Astrocyte of the spinal cord (primary cell): ENCODE results near the gene DNAH14.

Source experiments
- DNase-seq: peaks from one replicate; pipeline ENCODE4 v3.0.0; 2011; ENCODE audit warnings: low read depth, low spot score
- H3K4me3 ChIP-seq: 2 replicates; pipeline ENCODE4 v1.5.1; 2011; ENCODE audit warnings: low read depth, mild to moderate bottlenecking, low read length, moderate library complexity
- in situ Hi-C: cut with HindIII; loops from 2 replicates; pipeline ENCODE4 v1.10.0; 2017; ENCODE audit warnings: low sequenced_read_pairs
- TF ChIP-seq, protein P1 (sequence below): IDR thresholded peaks from 2 replicates; pipeline ENCODE4 v1.5.1; 2012; ENCODE audit warnings: low read depth, mild to moderate bottlenecking, low read length, inconsistent platforms

Gene DNAH14

DNA sequence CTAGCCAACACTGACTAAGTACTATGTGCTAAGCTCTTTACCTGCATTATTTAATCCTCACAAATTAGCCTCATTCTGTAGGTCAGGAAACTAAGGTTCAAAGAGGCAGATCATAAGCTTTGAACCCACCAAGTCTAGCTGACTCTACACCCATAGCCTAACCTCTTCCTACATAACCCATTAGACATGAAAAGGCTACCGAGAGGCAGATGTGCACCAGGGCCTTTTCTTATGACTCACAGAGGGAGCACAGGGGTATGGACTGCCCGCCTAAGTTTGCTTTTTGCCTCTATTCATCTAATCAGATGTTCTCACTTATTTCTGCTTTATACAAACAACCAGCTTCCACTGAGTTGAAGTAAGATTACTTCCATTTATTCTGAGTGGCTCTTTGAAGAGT, 466.9 kb downstream of the DNAH14 start:
- H3K4me3 ChIP-seq = no peak overlapping the region
- TF ChIP-seq, protein P1, sequence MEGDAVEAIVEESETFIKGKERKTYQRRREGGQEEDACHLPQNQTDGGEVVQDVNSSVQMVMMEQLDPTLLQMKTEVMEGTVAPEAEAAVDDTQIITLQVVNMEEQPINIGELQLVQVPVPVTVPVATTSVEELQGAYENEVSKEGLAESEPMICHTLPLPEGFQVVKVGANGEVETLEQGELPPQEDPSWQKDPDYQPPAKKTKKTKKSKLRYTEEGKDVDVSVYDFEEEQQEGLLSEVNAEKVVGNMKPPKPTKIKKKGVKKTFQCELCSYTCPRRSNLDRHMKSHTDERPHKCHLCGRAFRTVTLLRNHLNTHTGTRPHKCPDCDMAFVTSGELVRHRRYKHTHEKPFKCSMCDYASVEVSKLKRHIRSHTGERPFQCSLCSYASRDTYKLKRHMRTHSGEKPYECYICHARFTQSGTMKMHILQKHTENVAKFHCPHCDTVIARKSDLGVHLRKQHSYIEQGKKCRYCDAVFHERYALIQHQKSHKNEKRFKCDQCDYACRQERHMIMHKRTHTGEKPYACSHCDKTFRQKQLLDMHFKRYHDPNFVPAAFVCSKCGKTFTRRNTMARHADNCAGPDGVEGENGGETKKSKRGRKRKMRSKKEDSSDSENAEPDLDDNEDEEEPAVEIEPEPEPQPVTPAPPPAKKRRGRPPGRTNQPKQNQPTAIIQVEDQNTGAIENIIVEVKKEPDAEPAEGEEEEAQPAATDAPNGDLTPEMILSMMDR = no peak
- DNase-seq = no peak
- in situ Hi-C loops = no loop called here

- TF ChIP-seq, protein P1 = no peak
- in situ Hi-C loops = no loop called here
- H3K4me3 ChIP-seq = no peak overlapping the region
- DNase-seq = no peak
Measured at GRCh38 chr1:225400968-225401367, 471.5 kb downstream of the DNAH14 start.

GRCh38 chr1:225406976-225407725, 477.7 kb downstream of the DNAH14 start:
- no peak overlapping the region for H3K4me3 ChIP-seq
- no peak for DNase-seq
- TF ChIP-seq, protein P1 = no peak
- in situ Hi-C loops = no loop called here

GRCh38 chr1:225407755-225408154, 478.3 kb downstream of the DNAH14 start:
- DNase-seq = no peak
- in situ Hi-C loops = no loop called here
- no peak overlapping the region for H3K4me3 ChIP-seq
- TF ChIP-seq, protein P1 = no peak

DNA sequence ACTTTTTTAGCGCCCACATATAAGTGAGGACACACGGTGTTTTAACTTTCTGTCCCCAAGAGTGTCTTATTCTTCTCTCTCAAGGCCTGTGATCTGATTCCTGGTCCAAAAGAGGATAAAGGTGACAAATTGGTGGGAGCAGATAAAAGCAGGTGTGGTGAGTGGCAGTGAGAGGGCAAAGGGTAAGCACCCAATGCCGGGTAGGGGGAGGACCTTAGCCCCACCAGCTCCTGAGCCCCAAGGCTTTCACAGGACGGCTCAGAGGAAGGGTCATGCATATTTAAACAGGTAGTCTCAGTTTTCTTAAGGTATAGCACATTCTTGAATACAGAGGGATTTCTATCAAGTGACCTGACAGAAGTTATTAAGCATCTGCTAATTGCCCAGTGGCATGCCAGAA, 478.8 kb downstream of the DNAH14 start:
- in situ Hi-C loops = no loop called here
- TF ChIP-seq, protein P1 = no peak
- no peak overlapping the region for H3K4me3 ChIP-seq
- no peak for DNase-seq

DNA sequence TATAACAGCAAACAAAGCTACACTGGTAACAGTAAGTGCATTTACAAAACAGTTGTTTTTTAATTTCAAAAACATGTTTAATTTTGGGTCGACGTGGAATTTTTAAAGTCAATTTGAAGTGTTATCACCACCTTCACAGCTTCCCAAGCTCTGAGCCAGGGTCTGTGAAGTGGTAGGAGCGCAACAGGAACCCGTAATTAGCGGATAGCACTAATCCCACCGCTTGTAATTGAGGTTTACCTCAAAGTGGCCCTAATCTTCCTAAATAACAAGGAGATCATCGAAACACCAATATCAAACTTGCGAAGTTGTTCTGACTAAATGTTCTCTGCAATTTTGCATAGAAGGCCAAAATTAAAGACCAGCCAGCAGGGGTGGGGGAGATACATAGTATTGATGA, 479.6 kb downstream of the DNAH14 start:
- in situ Hi-C loops = no loop called here
- TF ChIP-seq, protein P1 = no peak
- DNase-seq = no peak
- H3K4me3 ChIP-seq = no peak overlapping the region

- in situ Hi-C loops = no loop called here
- no peak overlapping the region for H3K4me3 ChIP-seq
- DNase-seq = no peak
- TF ChIP-seq, protein P1 = no peak
Measured at GRCh38 chr1:225410036-225410435, 480.6 kb downstream of the DNAH14 start.
